Upper lobe of left lung (tissue), 6 donors: ENCODE measurements around the gene COBLL1. TPM values are rescaled to one million over a fixed set of nuclear protein-coding genes. Genes with fewer than 3 reads are reported as not detected.
A peak's percentile ranks its signal among the peaks of the same experiment; 100 is the strongest.

ENCODE experiments used
- ATAC-seq, 2 donors: fragments of 200-7000 bp; cut with Tn5 transposase; one replicate each; pipeline ENCODE4 v1.9.1; 2022; ENCODE audit warnings: mild to moderate bottlenecking in 2 of 2, moderate library complexity in 2 of 2; ENCODE audit not compliant: low FRiP score in 2 of 2
- DNase-seq, 2 donors: peaks; one replicate each; pipeline ENCODE4 v3.0.0-alpha.2; 2019 to 2020
- H3K27ac ChIP-seq, 4 donors: fragments of 200-600 bp; sonication (generic); one replicate each; pipeline ENCODE4 v1.5.1; 2016 to 2019
- H3K27me3 ChIP-seq, 4 donors: fragments of 200-600 bp; sonication (generic); one replicate each; pipeline ENCODE4 v1.5.1; 2017 to 2019
- H3K36me3 ChIP-seq, 4 donors: fragments of 200-600 bp; sonication (generic); one replicate each; pipeline ENCODE4 v1.5.1; 2016 to 2019
- H3K4me1 ChIP-seq, 4 donors: fragments of 200-600 bp; sonication (generic); one replicate each; pipeline ENCODE4 v1.5.1; 2018 to 2019
- H3K4me3 ChIP-seq, 4 donors: fragments of 200-600 bp; sonication (generic); one replicate each; pipeline ENCODE4 v1.5.1; 2017 to 2019; ENCODE audit warnings: mild to moderate bottlenecking in 2 of 4, moderate library complexity in 1 of 4
- H3K9me3 ChIP-seq, 4 donors: fragments of 200-600 bp; sonication (generic); one replicate each; pipeline ENCODE4 v1.5.1; 2018 to 2019
- CTCF ChIP-seq, 6 experiments: fragments of 450-650 bp in 4 of 6; fragments of 200-600 bp in 2 of 6; sonication (generic) in 2 of 6; IDR thresholded peaks; one replicate each; pipeline ENCODE4 v1.5.1; 2016 to 2019; ENCODE audit warnings: antibody characterized with exemption in 6 of 6
- EP300 ChIP-seq, 4 donors: sonication (generic); formaldehyde crosslinking; IDR thresholded peaks; one replicate each; pipeline ENCODE4 v1.5.1; 2017; ENCODE audit warnings: antibody characterized with exemption in 4 of 4, control low read depth in 2 of 4
- POLR2A ChIP-seq, 4 donors: fragments of 450-650 bp; IDR thresholded peaks; one replicate each; pipeline ENCODE4 v1.5.1; 2016 to 2017; ENCODE audit warnings: antibody characterized with exemption in 4 of 4, mild to moderate bottlenecking in 2 of 4
- POLR2AphosphoS5 ChIP-seq, 2 donors: sonication (generic); formaldehyde crosslinking; IDR thresholded peaks; one replicate each; pipeline ENCODE4 v1.5.1; 2017; ENCODE audit warnings: antibody characterized with exemption in 2 of 2
- WGBS, 2 donors: methylation state at CpG; one replicate each; pipeline ENCODE4 v1.1.5; 2017 to 2018; 5-methylcytosine and 5-hydroxymethylcytosine counted together
- total RNA-seq, 6 donors: library from RNA; depleted of rRNA in 4 of 6; stranded (reverse); fragments of >200 nt in 4 of 6; gene quantifications; one replicate each; pipeline versions ENCODE4 v1.1.0 to v1.2.1, GENCODE V29; 2016 to 2021
- donor health status: DM: no; HTN: no; CAD: no; lungs with moderate emphysema.
- donor health status: DM: no; HTN: yes; CAD: no; lungs with severe emphysema.

The COBLL1 gene
- total RNA-seq, 6 donors from 2014 or later: 64.3 to 128 (median 90.1) TPM

GRCh38 chr2:164773635-164774034 lies 68.0 kb downstream of the COBLL1 start:
- H3K27me3 ChIP-seq: no peaks in the 10 kb centered on the region
- H3K9me3 ChIP-seq: no peaks in the 10 kb centered on the region
- TF ChIP-seq POLR2AphosphoS5 (IDR thresholded peaks at IDR 0.05): no peak
- no peak for TF ChIP-seq CTCF (IDR thresholded peaks at IDR 0.05)
- TF ChIP-seq EP300 (IDR thresholded peaks at IDR 0.05): no peak
- TF ChIP-seq POLR2A (IDR thresholded peaks at IDR 0.05): no peak
- no peak overlapping the region for H3K4me3 ChIP-seq
- no peak for DNase-seq
- 94% methylated on average over 3 of the region's 3 CpGs for WGBS, 2 donors
- ATAC-seq: no peak
- peaks cover 0 to 10% (median 3%) of the 10 kb centered on the region in 4 donors for H3K4me1 ChIP-seq
- no peak overlapping the region for H3K27ac ChIP-seq
- no peaks in the 10 kb centered on the region for H3K36me3 ChIP-seq

- Histone ChIP-seq H3K27me3 (no peaks in the 10 kb centered on the region), H3K4me3 (no peak overlapping the region), H3K27ac (no peak overlapping the region), H3K4me1 (peaks cover 2 to 15% (median 4%) of the 10 kb centered on the region in 4 donors), H3K36me3 (no peaks in the 10 kb centered on the region), H3K9me3 (no peaks in the 10 kb centered on the region)
- TF ChIP-seq POLR2AphosphoS5 (IDR thresholded peaks at IDR 0.05) (no peak), CTCF (IDR thresholded peaks at IDR 0.05) (no peak), EP300 (IDR thresholded peaks at IDR 0.05) (no peak), POLR2A (IDR thresholded peaks at IDR 0.05) (no peak)
- DNase-seq: no peak
- 90 to 92% methylated on average over 3 of the region's 3 CpGs for WGBS, 2 donors
- ATAC-seq: no peak
Observed at GRCh38 chr2:164773091-164773490, 68.5 kb downstream of the COBLL1 start.

GRCh38 chr2:164771897-164772296 lies 69.7 kb downstream of the COBLL1 start:
- WGBS, 2 donors: 67 to 69% methylated on average over 2 of the region's 2 CpGs

GRCh38 chr2:164770421-164770916 lies 71.2 kb downstream of the COBLL1 start:
- H3K27ac ChIP-seq: peak overlapping the region; percentile 3 to 59 (median 20)
- 62 to 70% methylated on average over 4 of the region's 4 CpGs for WGBS, 2 donors
- H3K4me1 ChIP-seq: peaks cover 4 to 27% (median 8%) of the 10 kb centered on the region in 4 donors
- no peak overlapping the region for H3K4me3 ChIP-seq
- H3K9me3 ChIP-seq: no peaks in the 10 kb centered on the region
- H3K27me3 ChIP-seq: no peaks in the 10 kb centered on the region
- no peak for TF ChIP-seq POLR2AphosphoS5 (IDR thresholded peaks at IDR 0.05)
- TF ChIP-seq EP300 (IDR thresholded peaks at IDR 0.05): no peak
- no peak for TF ChIP-seq POLR2A (IDR thresholded peaks at IDR 0.05)
- ATAC-seq (no peak), DNase-seq (no peak)
- no peaks in the 10 kb centered on the region for H3K36me3 ChIP-seq

More at GRCh38 chr2:164771897-164772296, 69.7 kb downstream of the COBLL1 start:
- Histone ChIP-seq H3K27ac (no peak overlapping the region), H3K9me3 (no peaks in the 10 kb centered on the region), H3K27me3 (no peaks in the 10 kb centered on the region), H3K4me1 (peaks cover 4 to 17% (median 8%) of the 10 kb centered on the region in 4 donors), H3K36me3 (no peaks in the 10 kb centered on the region), H3K4me3 (no peak overlapping the region)
- ATAC-seq: no peak
- no peak for DNase-seq
- TF ChIP-seq POLR2A (IDR thresholded peaks at IDR 0.05): no peak
- TF ChIP-seq EP300 (IDR thresholded peaks at IDR 0.05): no peak
- no peak for TF ChIP-seq POLR2AphosphoS5 (IDR thresholded peaks at IDR 0.05)
- no peak for TF ChIP-seq CTCF (IDR thresholded peaks at IDR 0.05)

- Histone ChIP-seq H3K4me1 (peaks cover 4 to 20% (median 8%) of the 10 kb centered on the region in 4 donors), H3K27me3 (no peaks in the 10 kb centered on the region), H3K27ac (peak overlapping the region in 1 of 4 donors; percentile 6), H3K9me3 (no peaks in the 10 kb centered on the region), H3K4me3 (no peak overlapping the region), H3K36me3 (no peaks in the 10 kb centered on the region)
- DNase-seq (no peak), ATAC-seq (no peak)
- TF ChIP-seq POLR2A (IDR thresholded peaks at IDR 0.05): no peak
- TF ChIP-seq EP300 (IDR thresholded peaks at IDR 0.05): no peak
- no peak for TF ChIP-seq POLR2AphosphoS5 (IDR thresholded peaks at IDR 0.05)
- TF ChIP-seq CTCF (IDR thresholded peaks at IDR 0.05): no peak
- 46 to 64% methylated on average over 3 of the region's 3 CpGs for WGBS, 2 donors
Observed at GRCh38 chr2:164766954-164767320, 74.7 kb downstream of the COBLL1 start.
